GM18867 (cell line): ENCODE data around the gene TMEM164.
"Not testable (repeated sequence)": the region's sequence is repeated elsewhere in the genome, so short reads cannot be mapped to it uniquely, and the experiment has no call there.

ENCODE experiments used
- ATAC-seq: cut with Tn5 transposase; IDR thresholded peaks from one replicate; pipeline ENCODE4 v1.9.1; 2021; ENCODE audit warnings: mild to moderate bottlenecking, moderate library complexity; ENCODE audit not compliant: unreplicated experiment

Gene TMEM164

DNA sequence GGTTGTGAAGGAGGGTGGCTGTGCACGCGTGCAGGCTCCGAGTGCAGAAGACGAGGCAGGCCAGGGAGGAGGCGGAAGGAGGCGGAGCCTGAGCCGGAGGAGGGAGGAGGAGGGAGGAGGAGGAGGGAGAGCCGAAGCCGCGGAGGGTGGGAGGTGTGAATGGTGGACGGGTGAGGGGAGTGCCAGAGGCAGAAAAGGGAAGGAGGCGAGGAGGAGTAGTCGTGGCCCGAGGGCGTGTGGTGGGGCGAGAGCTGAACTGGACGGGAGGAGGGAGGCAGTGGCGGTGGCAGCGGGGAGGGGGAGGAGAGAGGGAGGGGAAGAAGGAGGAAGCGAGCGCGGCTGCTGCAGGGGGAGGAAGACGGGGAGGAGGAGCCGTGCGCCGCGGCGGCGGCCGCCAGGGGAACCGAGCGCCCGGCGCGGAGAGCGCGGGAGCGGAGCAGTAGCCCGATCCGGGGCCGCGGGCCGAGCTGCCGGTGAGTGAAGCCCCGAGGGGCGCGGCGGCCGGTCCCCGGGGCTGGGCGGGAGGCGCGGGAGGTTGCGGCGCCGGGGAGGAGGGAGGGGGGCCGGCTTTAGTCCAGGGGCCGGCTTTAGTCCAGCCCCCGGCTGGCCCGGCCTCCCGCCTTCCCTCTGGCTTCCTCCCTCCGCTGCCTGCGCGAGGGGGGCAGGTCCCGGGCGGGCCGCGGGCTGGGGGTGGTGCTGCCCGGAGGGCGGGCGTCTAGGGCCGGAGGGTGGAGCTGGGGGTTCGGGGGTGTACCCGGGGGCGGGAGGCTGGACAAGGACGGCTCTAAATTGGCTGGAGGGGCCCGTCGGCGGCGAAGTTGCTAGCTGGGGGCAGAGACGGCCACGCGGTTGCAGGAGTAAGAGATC lies at the start of gene TMEM164:
TSS of gene TMEM164 (plus strand) at position 815 of the 867 bp plus-strand sequence. CDS start 661 bp downstream, outside the sequence.
- peak; percentile 89 for ATAC-seq

DNA sequence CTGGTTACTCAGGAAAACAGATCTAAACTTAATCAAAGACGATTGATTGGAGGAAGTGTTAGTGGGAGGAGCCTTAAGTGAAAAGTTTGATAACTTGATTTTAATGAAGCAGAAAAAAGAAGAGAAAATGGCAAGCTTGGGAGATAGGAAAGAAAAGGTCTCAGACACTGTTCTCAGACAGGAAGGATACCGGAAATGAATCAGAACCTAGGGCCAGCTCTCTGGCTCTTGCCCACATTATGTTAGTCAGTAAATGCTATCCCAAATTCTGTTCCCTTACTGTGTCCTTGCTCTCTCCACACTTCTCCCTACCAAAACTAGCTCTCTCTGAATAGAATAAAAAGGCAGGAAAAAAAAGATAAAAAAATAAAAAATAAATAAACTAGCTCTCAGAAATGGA lies 48.6 kb upstream of the TMEM164 start:
- no peak for ATAC-seq

- ATAC-seq, result no peak
Measured at GRCh38 chrX:109954955-109955354, 48.0 kb upstream of the TMEM164 start.

DNA sequence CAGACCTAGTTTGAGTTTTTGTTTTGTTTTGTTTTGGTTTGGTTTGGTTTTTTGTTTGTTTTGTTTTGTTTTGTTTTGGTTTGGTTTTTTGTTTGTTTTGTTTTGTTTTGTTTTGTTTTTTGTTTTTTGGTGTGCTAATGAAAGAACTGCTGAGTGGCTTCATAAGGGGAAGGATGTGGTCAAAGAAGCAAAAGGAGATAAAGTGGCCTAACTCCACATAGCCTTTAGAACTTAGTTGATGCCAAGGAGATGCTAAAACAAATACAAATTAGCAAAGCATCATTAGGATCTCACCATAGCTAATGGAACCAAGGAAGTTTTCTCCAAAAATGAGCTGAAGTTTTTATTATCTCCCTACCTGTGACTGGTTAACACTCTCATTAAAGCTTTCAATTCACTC lies 44.6 kb upstream of the TMEM164 start:
- ATAC-seq, result peak; percentile 35

GRCh38 chrX:109959356-109959871 lies 43.5 kb upstream of the TMEM164 start:
- no peak for ATAC-seq

DNA sequence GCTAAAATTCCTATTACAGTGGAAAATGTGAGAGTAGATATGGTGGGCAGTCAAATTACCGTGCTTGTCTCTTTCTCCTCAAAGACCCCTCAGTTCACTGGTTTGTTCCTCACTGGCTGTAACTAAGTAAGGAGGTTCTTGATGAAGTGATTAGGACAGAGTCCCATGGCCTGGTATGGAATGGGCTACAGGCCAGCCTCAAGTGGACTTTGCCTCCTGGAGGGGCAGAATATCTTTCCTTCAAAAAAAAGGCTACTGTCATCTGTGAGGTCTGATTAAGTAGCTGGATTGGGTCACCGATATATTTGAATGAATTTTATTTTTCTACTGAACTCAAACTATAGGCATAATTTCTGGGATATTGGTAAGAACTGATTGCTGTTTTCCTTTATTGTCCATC lies 38.5 kb upstream of the TMEM164 start:
- no peak for ATAC-seq

- ATAC-seq, result no peak
Measured at GRCh38 chrX:109966246-109966645, 36.7 kb upstream of the TMEM164 start.

DNA sequence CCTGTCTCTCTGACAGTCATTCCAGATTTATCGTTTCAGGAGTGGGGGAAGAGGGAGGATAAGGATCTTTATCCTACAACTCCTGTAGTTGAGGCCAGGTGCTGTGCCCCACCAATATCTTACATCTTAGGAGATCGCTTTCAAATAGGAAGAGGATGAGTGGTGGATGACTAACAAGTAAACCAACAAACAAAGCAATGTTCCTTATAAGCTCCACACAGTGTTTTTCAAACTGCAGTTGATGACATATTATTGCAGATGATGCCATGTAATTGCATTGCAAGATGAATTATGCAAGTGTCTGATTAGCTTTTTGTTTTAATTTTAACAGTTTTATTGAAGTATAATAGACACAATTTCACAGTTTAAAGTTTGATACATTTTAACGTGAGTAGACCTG lies 35.8 kb upstream of the TMEM164 start:
- ATAC-seq, result no peak

GRCh38 chrX:109970841-109971240 lies 32.1 kb upstream of the TMEM164 start:
- ATAC-seq, result not testable (repeated sequence)

GRCh38 chrX:109974906-109975655 lies 27.8 kb upstream of the TMEM164 start:
- no peak for ATAC-seq

DNA sequence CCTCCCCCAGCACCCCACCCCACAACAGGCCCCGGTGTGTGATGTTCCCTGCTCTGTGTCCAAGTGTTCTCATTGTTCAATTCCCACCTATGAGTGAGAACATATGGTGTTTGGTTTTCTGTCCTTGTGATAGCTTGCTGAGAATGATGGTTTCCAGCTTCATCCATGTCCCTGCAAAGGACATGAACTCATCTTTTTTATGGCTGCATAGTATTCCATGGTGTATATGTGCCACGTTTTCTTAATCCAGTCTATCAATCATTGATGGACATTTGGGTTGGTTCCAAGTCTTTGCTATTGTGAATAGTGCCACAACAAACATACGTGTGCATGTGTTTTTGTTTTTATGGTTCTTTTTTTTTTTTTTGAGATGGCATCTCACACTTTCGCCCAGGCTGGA lies 17.7 kb upstream of the TMEM164 start:
- ATAC-seq, result not testable (repeated sequence)

GRCh38 chrX:109987884-109988283 lies 15.0 kb upstream of the TMEM164 start:
- no peak for ATAC-seq

GRCh38 chrX:109990582-109991276 lies 12.2 kb upstream of the TMEM164 start:
- peak; percentile 62 for ATAC-seq

GRCh38 chrX:109992203-109992602 lies 10.7 kb upstream of the TMEM164 start:
- no peak for ATAC-seq

GRCh38 chrX:109995155-109995554 lies 7.8 kb upstream of the TMEM164 start:
- no peak for ATAC-seq

DNA sequence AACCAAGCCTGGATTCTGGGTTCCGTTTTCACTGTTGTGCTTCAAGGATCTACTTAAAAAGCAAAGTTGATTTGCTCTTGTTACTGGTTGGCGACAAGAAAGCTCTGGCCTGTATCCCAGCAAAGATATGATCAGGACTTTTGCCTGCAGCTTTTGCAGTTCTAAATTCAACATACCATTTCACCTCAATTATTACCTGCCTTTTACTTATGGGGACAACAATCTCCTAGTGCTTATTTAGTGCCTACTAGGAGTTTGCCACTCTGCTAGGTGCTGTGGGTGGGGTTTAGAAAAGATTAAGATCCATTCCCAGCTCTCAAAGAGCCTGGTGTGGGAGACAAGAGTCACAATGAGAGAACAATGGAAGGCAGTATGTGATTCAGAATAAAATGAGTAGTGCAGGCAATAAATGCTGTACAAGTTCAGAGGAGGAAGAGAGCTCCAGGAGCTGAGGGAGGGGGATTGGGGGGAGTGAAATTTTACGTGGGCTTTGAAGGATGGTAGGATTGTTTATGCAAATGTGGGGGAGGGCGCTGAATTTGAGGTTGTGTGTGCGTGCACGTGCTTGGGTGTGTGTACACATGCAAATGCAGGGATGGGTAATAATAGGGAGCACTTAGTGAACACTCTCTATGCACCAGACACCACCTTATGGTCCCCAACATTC lies 5.0 kb upstream of the TMEM164 start:
- no peak for ATAC-seq

DNA sequence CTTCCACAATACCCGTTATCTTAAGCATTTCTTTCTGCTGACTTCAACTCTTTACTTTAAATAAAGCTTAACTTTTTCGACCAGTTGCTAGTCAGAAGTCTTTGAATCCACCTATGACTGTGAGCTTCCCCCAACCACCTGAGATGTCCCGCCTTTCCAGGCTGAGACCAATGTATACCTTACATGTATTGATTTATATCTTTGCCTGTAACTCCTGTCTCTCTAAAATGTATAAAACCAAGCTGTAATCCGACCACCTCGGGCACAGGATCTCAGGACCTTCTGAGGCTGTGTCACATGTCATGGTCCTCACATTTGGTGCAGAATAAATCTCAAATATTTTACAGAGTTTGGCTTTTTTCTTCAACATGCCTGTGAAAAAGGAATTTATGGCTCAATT lies 2.9 kb upstream of the TMEM164 start:
- ATAC-seq, result no peak

GRCh38 chrX:110000847-110001713 lies 1.8 kb upstream of the TMEM164 start:
- ATAC-seq, result no peak

GRCh38 chrX:110001740-110002299 lies 1.1 kb upstream of the TMEM164 start:
- no peak for ATAC-seq
